SU-DHL-6 (cell line): ENCODE measurements around the gene COL7A1.

Source experiments
- H2AFZ ChIP-seq: fragments of 200-600 bp; sonication (generic); 2 replicates; pipeline ENCODE4 v1.6.1; 2014; ENCODE audit warnings: low read depth, mild to moderate bottlenecking, moderate library complexity, mixed read lengths, antibody characterized with exemption, low read length; ENCODE audit not compliant: severe bottlenecking
- H3F3A ChIP-seq: fragments of 200-600 bp; shearing (Covaris generic); 2 replicates; pipeline ENCODE4 v1.6.0; 2016; ENCODE audit warnings: antibody characterized with exemption, mild to moderate bottlenecking; ENCODE audit not compliant: insufficient read depth
- H3K27ac ChIP-seq: fragments of 200-600 bp; sonication (generic); 2 replicates; pipeline ENCODE4 v1.5.1; 2016; ENCODE audit warnings: low read depth, mild to moderate bottlenecking, low read length, moderate library complexity, mixed read lengths
- H3K27me3 ChIP-seq: fragments of 200-600 bp; sonication (generic), shearing (Covaris generic); 2 replicates; pipeline ENCODE4 v1.6.0; 2014; ENCODE audit warnings: mild to moderate bottlenecking, low read length
- H3K36me3 ChIP-seq: fragments of 200-600 bp; sonication (generic); 2 replicates; pipeline ENCODE4 v1.6.1; 2014; ENCODE audit warnings: mild to moderate bottlenecking, low read length, mixed read lengths
- H3K4me2 ChIP-seq: fragments of 300-600, 200-600 bp; shearing (Covaris generic), sonication (generic); 2 replicates; pipeline ENCODE4 v1.6.0; 2014; ENCODE audit warnings: low read length, low read depth, mild to moderate bottlenecking; ENCODE audit not compliant: poor library complexity, severe bottlenecking
- H3K4me3 ChIP-seq: fragments of 200-600 bp; sonication (generic); 2 replicates; pipeline ENCODE4 v1.5.1; 2014; ENCODE audit warnings: antibody characterized with exemption, low read length, mild to moderate bottlenecking, mixed read lengths; ENCODE audit not compliant: insufficient read depth, poor library complexity, severe bottlenecking
- H3K79me2 ChIP-seq: fragments of 200-600 bp; sonication (generic); 2 replicates; pipeline ENCODE4 v1.6.1; 2014; ENCODE audit warnings: mild to moderate bottlenecking, low read length, moderate library complexity; ENCODE audit not compliant: insufficient read depth
- H3K9ac ChIP-seq: fragments of 200-600 bp; sonication (generic); 2 replicates; pipeline ENCODE4 v1.7.0; 2014; ENCODE audit warnings: mild to moderate bottlenecking, low read length
- H3K9me2 ChIP-seq: fragments of 200-600 bp; sonication (generic); replicated peaks from 2 replicates; pipeline ENCODE4 v1.6.1; 2014; ENCODE audit warnings: low read length; ENCODE audit not compliant: insufficient read depth
- H3K9me3 ChIP-seq: fragments of 200-600 bp; sonication (generic); 2 replicates; pipeline ENCODE4 v1.6.1; 2014; ENCODE audit warnings: low read length, mixed read lengths; ENCODE audit not compliant: insufficient read depth
- H4K20me1 ChIP-seq: fragments of 200-600 bp; sonication (generic); 2 replicates; pipeline ENCODE4 v1.6.1; 2014; ENCODE audit warnings: low read depth, mild to moderate bottlenecking, antibody characterized with exemption, low read length, moderate library complexity, mixed read lengths
- CTCF ChIP-seq: fragments of 200-600 bp; sonication (generic); IDR thresholded peaks from one replicate; pipeline ENCODE4 v1.5.1; 2017; ENCODE audit warnings: antibody characterized with exemption, mild to moderate bottlenecking, low read length, moderate library complexity; ENCODE audit not compliant: insufficient read depth, poor library complexity, severe bottlenecking
- EZH2phosphoT487 ChIP-seq: fragments of 200-600 bp; sonication (generic), shearing (Covaris generic); conservative IDR thresholded peaks from 2 replicates; pipeline ENCODE4 v1.6.1; 2018; ENCODE audit warnings: mild to moderate bottlenecking, antibody characterized with exemption, low read length, moderate library complexity, mixed read lengths

The COL7A1 gene

DNA sequence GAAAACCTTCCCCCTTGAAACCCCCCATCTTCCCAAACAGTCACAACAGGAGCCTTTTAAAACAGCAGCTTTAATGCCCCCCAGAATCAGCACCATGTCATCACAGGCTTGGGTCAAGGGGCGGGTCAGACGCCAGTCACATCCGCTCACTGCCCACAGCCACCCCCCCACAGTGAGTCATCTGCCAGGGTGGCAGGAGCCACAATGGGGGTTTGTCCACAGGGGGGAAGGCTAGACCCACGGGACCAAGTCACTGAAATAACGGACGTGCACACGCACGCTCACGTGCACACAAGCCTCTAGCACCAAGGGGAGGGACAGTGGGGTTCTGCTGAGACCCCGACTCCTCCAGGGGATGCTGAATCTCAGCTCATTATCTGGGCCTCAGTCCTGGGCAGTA lies 31.1 kb downstream of the COL7A1 start:
- Histone ChIP-seq H3K9me2 (no peaks in the 10 kb centered on the region), H4K20me1 (no peaks in the 10 kb centered on the region), H3K4me2 (no peak overlapping the region), H3K79me2 (no peaks in the 10 kb centered on the region), H3K9me3 (no peaks in the 10 kb centered on the region), H3K27ac (no peak overlapping the region), H2AFZ (no peak overlapping the region), H3K9ac (no peak overlapping the region), H3F3A (no peaks in the 10 kb centered on the region), H3K36me3 (no peaks in the 10 kb centered on the region), H3K4me3 (no peak overlapping the region), H3K27me3 (no peaks in the 10 kb centered on the region)
- TF ChIP-seq EZH2phosphoT487 (no peak), CTCF (no peak)

- H3K4me2 ChIP-seq: no peak within 1 kb of the TSS
- no peak within 1 kb of the TSS for H2AFZ ChIP-seq
- no peaks in the 10 kb centered on the region for H3K9me3 ChIP-seq
- no peaks in the 10 kb centered on the region for H3F3A ChIP-seq
- TF ChIP-seq CTCF: no peak
- TF ChIP-seq EZH2phosphoT487: no peak
- no peaks in the 10 kb centered on the region for H3K9me2 ChIP-seq
- H3K79me2 ChIP-seq: no peaks in the 10 kb centered on the region
- H3K36me3 ChIP-seq: no peaks in the 10 kb centered on the region
- H3K27me3 ChIP-seq: no peaks in the 10 kb centered on the region
- no peak within 1 kb of the TSS for H3K27ac ChIP-seq
- H4K20me1 ChIP-seq: no peaks in the 10 kb centered on the region
- no peak within 1 kb of the TSS for H3K4me3 ChIP-seq
- H3K9ac ChIP-seq: no peak within 1 kb of the TSS
These were observed 31.7 kb downstream of the COL7A1 start, which contains the start of gene UCN2 for GRCh38 chr3:48563382-48563918. Gene UCN2 (minus strand): TSS chr3:48563781. CDS start chr3:48563124, 657 bp downstream.

DNA sequence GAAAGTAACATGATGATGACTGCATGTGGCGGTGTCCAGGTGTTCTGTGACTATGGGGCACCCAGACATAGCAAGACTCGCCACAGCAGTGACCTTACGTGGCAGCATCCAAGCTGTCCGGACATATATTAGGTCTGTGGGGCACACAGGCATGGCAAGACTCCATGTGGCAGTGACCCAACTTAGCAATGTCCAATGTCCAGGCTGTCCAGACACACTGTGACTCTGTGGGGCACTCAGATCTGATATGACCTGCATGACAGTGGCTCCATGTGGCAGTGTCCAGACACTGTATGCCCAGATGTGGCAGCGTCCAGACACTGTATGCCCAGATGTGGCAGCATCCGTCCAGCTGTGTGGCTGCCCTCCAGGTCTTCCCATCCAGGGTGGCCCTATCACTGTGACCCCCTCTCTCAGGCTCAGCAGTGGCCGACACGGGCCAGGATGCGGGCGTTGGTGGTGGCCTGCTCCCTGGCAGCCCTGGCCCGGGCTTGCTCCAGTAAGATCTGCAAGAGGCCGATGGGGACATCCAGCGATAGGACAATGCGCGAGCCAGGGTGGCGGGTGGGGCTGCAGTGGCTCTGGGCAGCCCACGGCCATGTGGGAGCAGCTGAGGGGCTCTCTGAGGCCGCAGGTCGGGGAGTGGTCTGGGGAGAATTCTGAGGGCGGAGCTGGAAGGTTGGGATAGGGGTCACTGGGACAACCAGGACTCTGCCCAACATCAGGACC lies 32.6 kb downstream of the COL7A1 start:
- no peaks in the 10 kb centered on the region for H4K20me1 ChIP-seq
- H2AFZ ChIP-seq: no peak overlapping the region
- TF ChIP-seq CTCF (no peak), EZH2phosphoT487 (no peak)
- no peak overlapping the region for H3K4me3 ChIP-seq
- H3K9me2 ChIP-seq: no peaks in the 10 kb centered on the region
- H3K79me2 ChIP-seq: no peaks in the 10 kb centered on the region
- no peak overlapping the region for H3K4me2 ChIP-seq
- no peaks in the 10 kb centered on the region for H3K27me3 ChIP-seq
- H3F3A ChIP-seq: peaks cover 5% of the 10 kb centered on the region; the same call in 1 of the 2 replicates
- no peak overlapping the region for H3K9ac ChIP-seq
- no peak overlapping the region for H3K27ac ChIP-seq
- H3K36me3 ChIP-seq: no peaks in the 10 kb centered on the region
- no peaks in the 10 kb centered on the region for H3K9me3 ChIP-seq
